DMS79 treated with DMSO at 0.1 percent for 48 hours (cell line): ENCODE measurements around the gene KIAA0930.
"Not testable (repeated sequence)": the region's sequence is repeated elsewhere in the genome, so short reads cannot be mapped to it uniquely, and the experiment has no call there.

Experiments used
- DNase-seq: peaks from one replicate; lab custom pipeline; 2025; lab: John Stamatoyannopoulos, UW

The KIAA0930 gene

GRCh38 chr22:45240810-45241631, at the start of gene KIAA0930:
TSS of gene KIAA0930 (minus strand) at chr22:45240894. CDS start at chr22:45240703, 191 bp downstream.
- DNase-seq = no peak

- DNase-seq = no peak
Measured at GRCh38 chr22:45286854-45287551, 46.3 kb upstream of the KIAA0930 start.

GRCh38 chr22:45285263-45286058, 44.8 kb upstream of the KIAA0930 start:
- no peak for DNase-seq

- DNase-seq = peak; percentile 31
Measured at GRCh38 chr22:45284705-45285262, 44.1 kb upstream of the KIAA0930 start, which contains the start of gene UPK3A. TSS of gene UPK3A (plus strand) at chr22:45284949. CDS start at chr22:45285014, 65 bp downstream.

- DNase-seq = no peak
Measured at GRCh38 chr22:45281010-45281409, 40.3 kb upstream of the KIAA0930 start.

- no peak for DNase-seq
Measured at GRCh38 chr22:45280587-45280980, 39.9 kb upstream of the KIAA0930 start.

- no peak for DNase-seq
Measured at GRCh38 chr22:45278125-45278524, 37.4 kb upstream of the KIAA0930 start.

GRCh38 chr22:45277720-45278119, 37.0 kb upstream of the KIAA0930 start:
- DNase-seq = not testable (repeated sequence)

- DNase-seq = no peak
Measured at GRCh38 chr22:45276507-45277105, 35.9 kb upstream of the KIAA0930 start.

- DNase-seq = no peak
Measured at GRCh38 chr22:45273452-45274075, 32.9 kb upstream of the KIAA0930 start.

GRCh38 chr22:45272498-45272897, 31.8 kb upstream of the KIAA0930 start:
- DNase-seq = no peak

- DNase-seq = peak; percentile 4
Measured at GRCh38 chr22:45271667-45272201, 31.0 kb upstream of the KIAA0930 start.

GRCh38 chr22:45270095-45271020, 29.7 kb upstream of the KIAA0930 start:
- no peak for DNase-seq

- DNase-seq = peak; percentile 48
Measured at GRCh38 chr22:45268958-45269844, 28.5 kb upstream of the KIAA0930 start.

- DNase-seq = peak; percentile 17
Measured at GRCh38 chr22:45268167-45268957, 27.7 kb upstream of the KIAA0930 start.

- DNase-seq = no peak
Measured at GRCh38 chr22:45265535-45265934, 24.8 kb upstream of the KIAA0930 start.

GRCh38 chr22:45263463-45264269, 23.0 kb upstream of the KIAA0930 start:
- no peak for DNase-seq
